Sigmoid colon (tissue), 7 donors: ENCODE results near the gene PIGH. TPM values are rescaled to one million over a fixed set of nuclear protein-coding genes. Genes with fewer than 3 reads are reported as not detected.

Experiments used
- DNase-seq: peaks from one replicate; pipeline ENCODE4 v3.0.0-alpha.2; 2019
- H3K27ac ChIP-seq, 4 donors: fragments of 200-600 bp; sonication (generic); one replicate each; pipeline ENCODE4 v1.5.1; 2016 to 2019; ENCODE audit warnings: mild to moderate bottlenecking in 1 of 4
- H3K27me3 ChIP-seq, 3 donors: fragments of 200-600 bp; sonication (generic); one replicate each; pipeline ENCODE4 v1.5.1; 2019; ENCODE audit warnings: mild to moderate bottlenecking in 1 of 3
- H3K36me3 ChIP-seq, 4 donors: fragments of 200-600 bp; sonication (generic); one replicate each; pipeline ENCODE4 v1.5.1; 2016 to 2019
- H3K4me1 ChIP-seq, 4 donors: fragments of 200-600 bp; sonication (generic); one replicate each; pipeline ENCODE4 v1.5.1; 2017 to 2019
- H3K4me3 ChIP-seq, 4 donors: fragments of 200-600 bp; sonication (generic); one replicate each; pipeline ENCODE4 v1.5.1; 2017 to 2019; ENCODE audit warnings: mild to moderate bottlenecking in 2 of 4, moderate library complexity in 1 of 4
- H3K9me3 ChIP-seq, 4 donors: fragments of 200-600 bp in 3 of 4; sonication (generic) in 3 of 4; one replicate each; pipeline versions ENCODE4 v1.5.1 to v1.6.1; 2013 to 2019
- EP300 ChIP-seq, 4 donors: sonication (generic); formaldehyde crosslinking; IDR thresholded peaks; one replicate each; pipeline ENCODE4 v1.6.1; 2017; ENCODE audit warnings: antibody characterized with exemption in 4 of 4
- POLR2A ChIP-seq, 2 donors: fragments of 450-650 bp; IDR thresholded peaks; one replicate each; pipeline ENCODE4 v1.6.1; 2016; ENCODE audit warnings: antibody characterized with exemption in 2 of 2, mild to moderate bottlenecking in 2 of 2, moderate library complexity in 2 of 2
- POLR2AphosphoS5 ChIP-seq, 4 donors: sonication (generic); formaldehyde crosslinking; IDR thresholded peaks; one replicate each; pipeline ENCODE4 v1.6.1; 2017; ENCODE audit warnings: antibody characterized with exemption in 4 of 4
- WGBS, 2 donors: extraction: QIAGEN DNeasy Blood & Tissue Kit; methylation state at CpG; one replicate each; pipeline ENCODE4 v1.1.7; 2013; 5-methylcytosine and 5-hydroxymethylcytosine counted together
- intact Hi-C: fragments of 100-400 bp; cut with DNase I; formaldehyde crosslinking; loops from one replicate; pipeline ENCODE4 v1.15.1; 2023
- polyA plus RNA-seq, 3 donors: library from polyadenylated mRNA; stranded (reverse); fragments of 200-250 nt; gene quantifications; one replicate each; pipeline ENCODE4 v1.2.3, GENCODE V29; 2013
- total RNA-seq, 4 donors: library from RNA; depleted of rRNA; stranded (reverse); fragments of >200 nt; gene quantifications; one replicate each; pipeline ENCODE4 v1.1.0, GENCODE V29; 2016
- TF ChIP-seq, protein P1 (sequence below), 4 experiments: fragments of 450-650 bp in 3 of 4; fragments of 200-600 bp in 1 of 4; IDR thresholded peaks; one replicate each; pipeline ENCODE4 v1.5.1; 2016 to 2019; ENCODE audit warnings: antibody characterized with exemption in 4 of 4, mild to moderate bottlenecking in 3 of 4, moderate library complexity in 2 of 4
- donor health status: healthy with polysubstance abuse.
- donor health status: Bipolar disorder and iron deficiency.
- donor health status: healthy.

The PIGH gene, protein sequence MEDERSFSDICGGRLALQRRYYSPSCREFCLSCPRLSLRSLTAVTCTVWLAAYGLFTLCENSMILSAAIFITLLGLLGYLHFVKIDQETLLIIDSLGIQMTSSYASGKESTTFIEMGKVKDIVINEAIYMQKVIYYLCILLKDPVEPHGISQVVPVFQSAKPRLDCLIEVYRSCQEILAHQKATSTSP
- 10 to 100 TPM; 15.2 to 32.9 (median 24.4) TPM for total RNA-seq
- polyA plus RNA-seq = 10 to 100 TPM in 1 of 3 donors, 1 to 10 TPM in 2; 8.4 to 14.1 (median 9.9) TPM

DNA sequence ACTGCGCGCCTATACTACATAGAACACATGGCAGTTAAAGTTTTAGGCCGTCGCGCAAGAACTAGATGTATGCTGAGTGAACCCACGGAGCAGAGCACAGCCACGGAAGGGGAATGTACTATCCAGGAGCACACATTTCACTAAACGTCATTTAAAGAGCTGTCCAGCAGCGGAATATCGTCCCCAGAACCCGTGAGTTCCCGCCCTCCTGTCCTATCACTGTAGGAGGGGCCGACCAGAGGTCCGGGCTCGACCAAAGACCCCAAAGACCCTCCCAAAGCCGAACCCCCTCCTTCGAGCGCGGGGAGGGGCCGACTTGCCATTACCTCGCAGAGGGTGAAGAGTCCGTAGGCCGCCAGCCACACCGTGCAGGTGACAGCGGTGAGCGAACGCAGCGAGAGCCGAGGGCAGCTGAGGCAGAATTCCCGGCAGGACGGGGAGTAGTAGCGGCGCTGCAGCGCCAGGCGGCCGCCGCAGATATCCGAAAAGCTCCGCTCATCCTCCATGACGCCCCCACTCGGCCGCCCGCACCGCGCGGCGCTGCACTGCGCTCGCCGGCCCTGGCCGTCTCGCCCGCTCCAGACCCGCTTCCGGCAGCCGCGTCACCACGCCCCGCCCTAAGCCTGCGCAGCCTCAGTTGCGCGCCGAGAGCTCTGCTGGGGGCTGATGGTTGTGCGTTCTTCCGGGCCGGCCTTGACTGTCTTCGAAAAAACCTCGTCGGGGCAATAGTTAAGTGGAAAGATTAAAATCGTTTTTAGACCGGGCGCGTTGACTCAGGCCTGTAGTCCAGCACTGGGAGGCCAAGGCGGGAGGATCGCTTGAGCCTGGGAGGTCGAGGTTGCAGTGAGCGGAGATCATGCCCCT, at the start of gene PIGH:
Gene PIGH, minus strand, starts transcription at position 571 of the 864 bp plus-strand sequence. Its CDS starts 65 bp downstream, at position 506.
- peak; percentile 94 for DNase-seq
- Histone ChIP-seq H3K4me1 (peaks cover 0 to 17% (median 8%) of the 10 kb centered on the region in 4 donors), H3K27me3 (no peaks in the 10 kb centered on the region), H3K9me3 (no peaks in the 10 kb centered on the region), H3K4me3 (peak within 1 kb of the TSS; percentile 77 to 96 (median 90)), H3K27ac (peak within 1 kb of the TSS; percentile 88 to 96 (median 94)), H3K36me3 (no peaks in the 10 kb centered on the region)
- WGBS, 2 donors = 2 to 4% methylated on average over 77 of the region's 77 CpGs
- no peak for TF ChIP-seq EP300 (IDR thresholded peaks at IDR 0.05)
- TF ChIP-seq POLR2AphosphoS5 (IDR thresholded peaks at IDR 0.05) = peak; percentile 78 to 94 (median 86)
- TF ChIP-seq, protein P1, sequence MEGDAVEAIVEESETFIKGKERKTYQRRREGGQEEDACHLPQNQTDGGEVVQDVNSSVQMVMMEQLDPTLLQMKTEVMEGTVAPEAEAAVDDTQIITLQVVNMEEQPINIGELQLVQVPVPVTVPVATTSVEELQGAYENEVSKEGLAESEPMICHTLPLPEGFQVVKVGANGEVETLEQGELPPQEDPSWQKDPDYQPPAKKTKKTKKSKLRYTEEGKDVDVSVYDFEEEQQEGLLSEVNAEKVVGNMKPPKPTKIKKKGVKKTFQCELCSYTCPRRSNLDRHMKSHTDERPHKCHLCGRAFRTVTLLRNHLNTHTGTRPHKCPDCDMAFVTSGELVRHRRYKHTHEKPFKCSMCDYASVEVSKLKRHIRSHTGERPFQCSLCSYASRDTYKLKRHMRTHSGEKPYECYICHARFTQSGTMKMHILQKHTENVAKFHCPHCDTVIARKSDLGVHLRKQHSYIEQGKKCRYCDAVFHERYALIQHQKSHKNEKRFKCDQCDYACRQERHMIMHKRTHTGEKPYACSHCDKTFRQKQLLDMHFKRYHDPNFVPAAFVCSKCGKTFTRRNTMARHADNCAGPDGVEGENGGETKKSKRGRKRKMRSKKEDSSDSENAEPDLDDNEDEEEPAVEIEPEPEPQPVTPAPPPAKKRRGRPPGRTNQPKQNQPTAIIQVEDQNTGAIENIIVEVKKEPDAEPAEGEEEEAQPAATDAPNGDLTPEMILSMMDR (IDR thresholded peaks at IDR 0.05) = peak; percentile 35 to 56 (median 46)
- TF ChIP-seq POLR2A (IDR thresholded peaks at IDR 0.05) = peak; percentile 56 to 80
- intact Hi-C loops = loop anchor here (5.0 kb wide), 2 partner anchors 72 to 97 kb away; partner anchors contain the start of genes RDH11 and VTI1B

DNA sequence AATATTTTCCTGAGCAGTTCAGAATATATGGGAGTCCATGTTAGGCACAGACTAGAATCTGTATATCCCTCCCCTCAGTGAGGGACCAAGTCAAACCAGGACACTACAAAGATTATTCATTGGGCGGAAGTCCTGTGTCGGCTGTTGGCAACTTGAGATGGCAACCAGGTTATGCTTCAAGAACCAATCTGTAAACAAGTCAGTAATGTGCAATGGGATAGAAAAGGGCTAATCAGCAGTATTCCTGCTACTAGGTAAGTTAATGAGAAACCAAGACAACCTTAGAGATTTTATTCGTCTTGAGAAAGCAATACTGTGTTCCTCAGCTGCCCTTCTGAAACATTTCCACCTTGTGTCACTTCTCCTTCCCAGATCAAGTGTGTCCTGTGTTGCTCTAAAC, 46.1 kb upstream of the PIGH start:
- H3K36me3 ChIP-seq = peaks cover 1 to 54% (median 10%) of the 10 kb centered on the region in 4 donors
- H3K27me3 ChIP-seq = no peaks in the 10 kb centered on the region
- WGBS, 2 donors = 84 to 91% methylated on average over 3 of the region's 3 CpGs
- no peak for DNase-seq
- H3K4me1 ChIP-seq = peaks cover 0 to 32% (median 4%) of the 10 kb centered on the region in 4 donors
- H3K4me3 ChIP-seq = no peak overlapping the region
- intact Hi-C loops = no loop called here
- H3K9me3 ChIP-seq = no peaks in the 10 kb centered on the region
- TF ChIP-seq, protein P1 (IDR thresholded peaks at IDR 0.05) = no peak
- TF ChIP-seq EP300 (IDR thresholded peaks at IDR 0.05) = no peak
- TF ChIP-seq POLR2AphosphoS5 (IDR thresholded peaks at IDR 0.05) = no peak
- TF ChIP-seq POLR2A (IDR thresholded peaks at IDR 0.05) = no peak
- no peak overlapping the region for H3K27ac ChIP-seq

DNA sequence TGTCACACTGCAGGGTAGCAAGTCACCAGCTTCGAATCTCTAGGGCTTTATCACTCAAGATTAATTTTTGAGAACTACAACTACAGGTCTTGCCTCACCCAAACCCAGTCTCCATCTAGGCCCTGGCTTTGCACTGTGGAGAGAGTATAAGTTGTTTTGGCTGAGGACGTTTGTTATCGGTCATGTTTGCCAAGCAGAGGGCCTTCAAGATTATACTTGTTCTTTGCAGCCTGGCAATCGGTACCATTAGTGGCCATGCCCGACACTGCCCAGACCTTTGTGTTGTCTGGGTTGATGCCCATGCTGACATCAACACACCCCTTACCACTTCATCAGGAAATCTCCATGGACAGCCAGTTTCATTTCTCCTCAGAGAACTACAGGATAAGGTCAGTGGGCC, 45.3 kb upstream of the PIGH start:
- DNase-seq = no peak
- intact Hi-C loops = no loop called here
- 92 to 94% methylated on average over 5 of the region's 5 CpGs for WGBS, 2 donors

DNA sequence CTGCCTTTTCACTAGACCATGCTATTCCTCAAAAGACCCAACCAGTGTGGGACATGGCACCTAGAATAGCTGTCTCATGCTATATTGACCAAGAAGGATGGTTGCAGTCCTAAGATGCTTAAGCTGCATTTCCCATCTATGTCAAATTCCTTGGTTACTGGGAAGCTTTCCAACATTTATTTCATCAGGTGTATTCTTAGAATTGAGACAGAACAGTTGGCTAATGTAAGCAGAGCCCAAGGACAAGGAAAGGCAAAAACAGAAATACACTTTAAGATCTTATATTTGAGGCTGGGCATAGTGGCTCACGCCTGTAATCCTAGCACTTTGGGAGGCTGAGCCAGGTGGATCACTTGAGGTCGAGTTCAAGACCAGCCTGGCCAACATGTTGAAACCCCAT, 44.4 kb upstream of the PIGH start:
- H3K9me3 ChIP-seq = no peaks in the 10 kb centered on the region
- peaks cover 0 to 37% (median 3%) of the 10 kb centered on the region in 4 donors for H3K36me3 ChIP-seq
- no peak for TF ChIP-seq POLR2A (IDR thresholded peaks at IDR 0.05)
- TF ChIP-seq EP300 (IDR thresholded peaks at IDR 0.05) = no peak
- TF ChIP-seq, protein P1 (IDR thresholded peaks at IDR 0.05) = no peak
- no peak for TF ChIP-seq POLR2AphosphoS5 (IDR thresholded peaks at IDR 0.05)
- peaks cover 0 to 15% (median 0%) of the 10 kb centered on the region in 4 donors for H3K4me1 ChIP-seq
- 92 to 94% methylated on average over 2 of the region's 2 CpGs for WGBS, 2 donors
- intact Hi-C loops = no loop called here
- DNase-seq = no peak
- H3K27me3 ChIP-seq = no peaks in the 10 kb centered on the region
- peak overlapping the region in 2 of 4 donors; percentile 27 to 61 for H3K27ac ChIP-seq
- no peak overlapping the region for H3K4me3 ChIP-seq

More for the DNA sequence above, 45.3 kb upstream of the PIGH start:
- H3K4me3 ChIP-seq = no peak overlapping the region
- H3K27me3 ChIP-seq = no peaks in the 10 kb centered on the region
- TF ChIP-seq EP300 (IDR thresholded peaks at IDR 0.05) (no peak), POLR2AphosphoS5 (IDR thresholded peaks at IDR 0.05) (no peak), POLR2A (IDR thresholded peaks at IDR 0.05) (no peak)
- TF ChIP-seq, protein P1 (IDR thresholded peaks at IDR 0.05) = no peak
- H3K9me3 ChIP-seq = no peaks in the 10 kb centered on the region
- no peak overlapping the region for H3K27ac ChIP-seq
- H3K4me1 ChIP-seq = peaks cover 0 to 25% (median 3%) of the 10 kb centered on the region in 4 donors
- H3K36me3 ChIP-seq = peaks cover 0 to 47% (median 9%) of the 10 kb centered on the region in 4 donors
